HG02759 (cell line): Measurements from ENCODE around the gene ERBB2.

Experiments
- ATAC-seq: cut with Tn5 transposase; IDR thresholded peaks from one replicate; pipeline ENCODE4 v1.9.1; 2021; ENCODE audit warnings: mild to moderate bottlenecking, moderate library complexity; ENCODE audit not compliant: unreplicated experiment

The ERBB2 gene

GRCh38 chr17:39699818-39700147 lies at the start of gene ERBB2:
TSS of gene ERBB2 (plus strand) at chr17:39700064. CDS start at chr17:39700239, 175 bp downstream.
- ATAC-seq, result no peak

- ATAC-seq, result no peak
Measured at GRCh38 chr17:39650121-39650579, 49.7 kb upstream of the ERBB2 start.

- ATAC-seq, result no peak
Measured at GRCh38 chr17:39651923-39652586, 47.8 kb upstream of the ERBB2 start.

GRCh38 chr17:39652587-39653315 lies 47.1 kb upstream of the ERBB2 start:
- ATAC-seq, result no peak

GRCh38 chr17:39653316-39653661 lies 46.6 kb upstream of the ERBB2 start:
- no peak for ATAC-seq

GRCh38 chr17:39653662-39654331 lies 46.1 kb upstream of the ERBB2 start:
- ATAC-seq, result no peak

GRCh38 chr17:39655105-39655504 lies 44.8 kb upstream of the ERBB2 start:
- no peak for ATAC-seq

- no peak for ATAC-seq
Measured at GRCh38 chr17:39658346-39658745, 41.5 kb upstream of the ERBB2 start.

GRCh38 chr17:39658760-39659159 lies 41.1 kb upstream of the ERBB2 start:
- ATAC-seq, result no peak

- no peak for ATAC-seq
Measured at GRCh38 chr17:39659279-39660010, 40.4 kb upstream of the ERBB2 start.

- ATAC-seq, result no peak
Measured at GRCh38 chr17:39660011-39660360, 39.9 kb upstream of the ERBB2 start.

- ATAC-seq, result no peak
Measured at GRCh38 chr17:39660397-39661385, 39.2 kb upstream of the ERBB2 start.

- no peak for ATAC-seq
Measured at GRCh38 chr17:39661744-39662541, 37.9 kb upstream of the ERBB2 start.

GRCh38 chr17:39662551-39663339 lies 37.1 kb upstream of the ERBB2 start:
- no peak for ATAC-seq

- ATAC-seq, result no peak
Measured at GRCh38 chr17:39663340-39663687, 36.5 kb upstream of the ERBB2 start.

GRCh38 chr17:39663688-39664580 lies 35.9 kb upstream of the ERBB2 start:
- no peak for ATAC-seq

- ATAC-seq, result no peak
Measured at GRCh38 chr17:39664581-39665561, 35.0 kb upstream of the ERBB2 start, which contains the start of gene TCAP. TSS of gene TCAP (plus strand) at chr17:39665349. CDS start at chr17:39665360, 11 bp downstream.
